Activated CD8-positive, alpha-beta memory T cell treated with anti-CD3 and anti-CD28 coated beads for 24 hours (primary cell): ENCODE data around the gene DMD.

Experiments used
- DNase-seq: peaks from one replicate; pipeline ENCODE4 v3.0.0-alpha.2; 2020

Gene DMD

DNA sequence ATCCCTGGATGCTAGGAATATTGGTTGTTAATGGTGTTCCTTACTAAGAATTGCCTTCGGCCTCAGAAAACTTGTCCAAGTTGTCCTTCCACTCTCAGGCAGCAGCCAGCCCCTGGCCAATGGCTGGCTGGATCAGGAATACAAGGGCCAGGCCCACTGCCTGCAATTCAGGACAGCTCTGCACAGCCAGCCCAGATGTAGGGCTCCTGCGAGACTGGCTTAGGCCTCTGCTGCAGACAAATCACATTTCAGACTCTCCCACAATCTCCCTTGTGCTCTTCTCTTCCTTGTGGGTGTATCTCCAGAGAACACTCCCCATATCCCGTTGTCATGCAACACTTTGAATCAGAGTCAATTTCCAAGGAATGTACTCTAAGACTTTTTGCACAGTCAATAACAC lies 1391.9 kb downstream of the DMD start:
- DNase-seq, result no peak

GRCh38 chrX:31811106-31811505 lies 1400.2 kb downstream of the DMD start:
- no peak for DNase-seq

DNA sequence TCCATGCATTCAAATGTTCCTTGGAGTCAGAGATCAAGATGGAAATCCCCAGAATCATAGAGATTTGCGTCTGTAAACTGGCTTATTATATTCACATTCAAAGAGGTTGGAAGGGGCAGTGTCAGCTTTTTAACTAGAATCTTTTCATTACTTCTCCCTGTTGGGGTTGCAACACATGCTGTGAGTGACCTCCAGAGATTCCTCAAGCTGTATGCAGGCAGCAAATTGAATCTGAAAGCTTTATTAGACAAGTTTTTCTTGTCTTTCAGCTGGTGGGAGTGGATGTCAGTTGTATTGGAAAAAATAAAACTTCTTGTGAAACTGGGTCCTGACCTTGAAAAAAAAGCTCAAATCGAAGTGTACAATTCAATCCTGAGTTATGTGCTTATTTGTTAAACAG lies 1403.0 kb downstream of the DMD start:
- DNase-seq, result no peak

DNA sequence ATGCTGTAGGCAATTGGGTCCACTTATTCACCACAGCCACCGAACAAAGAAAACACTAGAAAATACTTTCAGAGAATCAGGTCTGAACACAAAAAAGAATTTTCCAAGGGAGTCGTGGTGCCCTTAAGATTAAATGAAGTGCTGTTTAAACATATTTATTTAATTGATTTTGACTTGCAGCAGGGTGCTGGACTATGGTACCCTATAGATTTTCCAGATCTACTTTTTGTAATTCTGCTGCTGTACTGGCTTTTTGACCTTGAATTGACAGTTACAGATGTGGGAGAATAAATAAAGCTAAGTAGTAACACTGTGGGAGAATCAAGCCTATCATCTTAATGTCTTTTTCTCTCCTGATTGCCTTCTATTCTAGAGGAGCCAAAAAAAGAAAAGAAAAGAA lies 1404.2 kb downstream of the DMD start:
- DNase-seq, result no peak

DNA sequence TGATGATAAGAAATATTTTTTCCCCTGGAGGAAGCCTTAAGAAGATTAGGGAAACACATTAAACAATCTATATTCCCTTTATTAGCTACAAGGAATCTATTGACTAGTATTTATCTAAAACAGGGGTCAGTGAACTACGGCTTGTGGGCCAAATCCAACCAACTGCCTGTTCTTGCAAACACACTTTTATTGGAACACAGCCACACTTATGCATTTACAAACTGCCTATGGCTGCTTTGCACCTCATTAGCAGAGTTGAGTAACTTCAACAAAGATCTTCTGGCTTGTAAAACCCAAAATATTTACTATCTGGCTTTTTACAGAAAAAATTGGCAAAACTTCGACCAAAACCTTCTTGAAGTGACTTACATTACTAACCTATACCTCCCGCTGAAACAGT lies 1405.6 kb downstream of the DMD start:
- no peak for DNase-seq

DNA sequence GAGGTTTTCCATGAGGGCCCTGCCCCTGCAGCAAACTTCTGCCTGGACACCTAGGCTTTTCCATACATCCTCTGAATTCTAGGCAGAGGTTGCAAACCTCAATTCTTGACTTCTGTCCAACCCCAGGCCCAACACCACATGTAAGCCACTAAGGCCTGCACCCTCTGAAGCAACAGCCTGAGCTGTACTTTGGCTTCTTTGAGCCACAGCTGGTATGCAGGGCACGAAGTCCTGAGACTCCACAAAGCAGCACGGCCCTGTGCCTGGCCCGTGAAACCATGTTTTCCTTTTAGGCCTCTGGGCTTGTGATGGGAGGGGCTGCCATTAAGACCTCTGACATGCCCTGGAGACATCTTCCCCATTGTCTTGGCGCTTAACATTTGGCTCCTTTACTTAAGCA lies 1411.1 kb downstream of the DMD start:
- DNase-seq, result no peak

- DNase-seq, result no peak
These were observed 1414.7 kb downstream of the DMD start for GRCh38 chrX:31796624-31797023.

DNA sequence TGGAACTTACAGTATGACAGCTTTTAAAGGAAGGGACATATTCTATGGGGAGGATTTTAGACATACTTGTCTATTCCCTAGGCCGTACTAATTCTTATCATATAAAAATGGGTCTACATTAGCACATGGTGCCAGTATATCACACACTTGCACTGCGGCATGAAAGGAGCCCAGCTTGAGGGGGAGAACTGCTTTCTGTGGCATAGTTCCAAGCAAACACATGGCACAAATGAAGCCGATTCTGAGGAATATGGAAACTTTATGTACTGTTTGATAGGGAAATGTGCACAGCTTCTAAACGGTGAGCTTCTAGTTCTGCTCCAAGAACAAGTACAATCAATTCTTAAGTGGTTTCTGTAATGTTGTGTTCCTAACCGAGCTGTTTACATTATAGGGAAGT lies 1463.9 kb downstream of the DMD start:
- DNase-seq, result no peak

DNA sequence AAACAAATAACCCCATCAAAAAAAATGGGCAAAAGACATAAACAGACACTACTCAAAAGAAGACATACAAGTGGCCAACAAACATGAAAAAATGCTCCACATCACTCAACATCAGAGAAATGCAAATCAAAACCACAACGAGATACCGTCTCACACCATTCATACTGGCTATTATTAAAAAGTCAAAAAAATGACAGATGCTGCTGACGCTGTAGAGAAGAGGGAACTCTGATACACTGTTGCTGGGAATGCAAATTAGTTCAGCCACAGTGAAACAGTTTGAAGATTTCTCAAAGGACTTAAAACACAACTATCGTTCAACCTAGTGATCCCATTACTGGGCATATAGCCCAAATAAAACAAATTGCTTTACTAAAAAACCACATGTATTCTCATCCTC lies 1468.3 kb downstream of the DMD start:
- DNase-seq, result no peak

DNA sequence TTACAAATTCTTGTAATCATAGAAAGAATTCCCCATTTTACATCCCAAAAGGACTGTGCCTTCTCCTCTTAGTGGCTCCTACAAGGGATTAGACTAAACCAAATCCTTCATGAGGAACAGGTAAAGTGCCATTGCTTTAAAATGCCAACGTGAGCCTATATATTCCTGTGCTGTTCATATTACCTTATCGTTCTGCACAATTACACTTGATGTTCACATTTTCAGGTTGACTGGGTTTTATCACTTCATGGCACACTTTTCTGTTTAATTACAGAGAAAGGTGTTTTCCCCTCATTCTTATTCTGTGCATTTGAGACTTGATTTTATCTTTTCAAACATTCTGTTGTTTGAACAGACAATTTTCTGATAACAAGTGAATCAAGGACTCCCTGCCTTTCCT lies 1493.9 kb downstream of the DMD start:
- DNase-seq, result no peak

DNA sequence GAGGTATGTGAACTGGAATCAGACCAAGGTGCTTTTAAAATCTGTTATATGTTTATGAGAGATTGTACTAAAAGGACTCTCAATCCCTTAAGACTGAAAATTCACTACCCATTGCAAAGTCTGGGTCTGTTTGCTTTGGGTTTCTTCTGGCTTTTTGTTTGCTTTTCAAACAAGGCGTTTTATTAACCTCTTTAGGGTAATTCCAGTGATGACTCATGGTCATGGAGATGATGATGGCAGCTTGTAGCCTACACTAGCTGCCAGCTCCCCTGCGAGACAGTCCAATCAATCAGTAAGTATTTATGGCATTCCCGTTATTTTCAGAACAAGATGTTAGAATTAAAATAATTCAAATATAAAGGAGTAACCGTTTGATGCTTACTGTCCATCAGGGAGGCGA lies 1495.7 kb downstream of the DMD start:
- DNase-seq, result no peak

DNA sequence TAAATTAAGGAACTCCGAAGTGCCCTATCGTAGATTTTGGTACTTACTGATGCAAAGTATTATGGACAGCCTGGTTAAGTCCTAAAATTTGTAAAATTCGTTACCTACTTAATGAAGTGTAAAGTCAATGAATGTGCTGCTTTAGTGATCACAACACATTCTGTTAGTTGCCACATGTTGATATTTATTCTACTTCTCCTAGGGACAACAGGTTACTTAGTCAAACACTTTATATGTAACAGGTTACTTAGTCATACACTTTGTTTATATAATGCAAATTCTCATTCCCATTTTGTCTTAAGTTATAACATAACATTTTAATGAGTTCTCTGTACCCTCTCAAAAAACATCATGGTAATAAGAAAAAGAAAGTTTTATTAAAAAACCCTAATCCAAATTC lies 1496.6 kb downstream of the DMD start:
- DNase-seq, result no peak

- DNase-seq, result no peak
These were observed 1498.2 kb downstream of the DMD start for GRCh38 chrX:31713120-31713519.

GRCh38 chrX:31711166-31711565 lies 1500.2 kb downstream of the DMD start:
- no peak for DNase-seq

- DNase-seq, result no peak
These were observed 1503.2 kb downstream of the DMD start for GRCh38 chrX:31708116-31708515.

DNA sequence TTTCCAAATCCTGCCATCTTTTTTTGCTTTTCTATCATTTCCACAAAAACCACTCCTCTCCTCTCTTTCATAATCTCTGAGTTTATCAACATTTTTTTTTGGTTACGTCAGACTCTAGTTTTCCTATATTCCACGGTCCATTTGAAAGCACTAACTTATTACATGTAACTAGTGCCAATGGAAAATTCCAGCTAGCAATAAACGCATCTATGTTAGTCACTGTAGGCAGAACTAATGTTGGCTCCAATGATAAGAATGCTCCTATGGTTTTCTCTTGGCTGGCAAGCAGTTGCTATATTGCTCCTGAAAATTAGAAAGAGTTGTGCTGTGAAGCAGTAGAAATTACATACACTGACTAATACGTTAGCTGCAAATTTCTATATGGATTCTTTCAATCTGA lies 1504.9 kb downstream of the DMD start:
- DNase-seq, result no peak

DNA sequence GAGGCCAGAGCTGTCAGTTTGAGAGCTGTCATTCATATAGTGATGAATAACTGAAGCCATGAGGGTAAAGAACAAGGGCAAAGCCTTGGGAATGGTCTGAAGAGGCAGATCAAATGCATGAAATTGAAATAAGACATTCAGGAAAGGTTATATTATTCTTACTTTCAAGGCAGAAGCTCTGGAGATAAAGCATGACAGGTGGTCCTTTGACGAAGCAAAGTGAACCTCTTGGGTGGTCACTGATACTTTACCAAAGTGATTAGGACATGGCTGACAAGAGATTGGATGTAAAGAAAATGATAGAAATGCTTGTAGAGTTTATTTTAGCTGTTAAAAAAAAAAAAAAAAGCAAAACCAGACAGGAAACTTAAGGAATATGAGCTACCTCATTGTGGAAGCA lies 1505.5 kb downstream of the DMD start:
- DNase-seq, result no peak

- DNase-seq, result no peak
These were observed 1506.4 kb downstream of the DMD start for GRCh38 chrX:31704938-31705337.

DNA sequence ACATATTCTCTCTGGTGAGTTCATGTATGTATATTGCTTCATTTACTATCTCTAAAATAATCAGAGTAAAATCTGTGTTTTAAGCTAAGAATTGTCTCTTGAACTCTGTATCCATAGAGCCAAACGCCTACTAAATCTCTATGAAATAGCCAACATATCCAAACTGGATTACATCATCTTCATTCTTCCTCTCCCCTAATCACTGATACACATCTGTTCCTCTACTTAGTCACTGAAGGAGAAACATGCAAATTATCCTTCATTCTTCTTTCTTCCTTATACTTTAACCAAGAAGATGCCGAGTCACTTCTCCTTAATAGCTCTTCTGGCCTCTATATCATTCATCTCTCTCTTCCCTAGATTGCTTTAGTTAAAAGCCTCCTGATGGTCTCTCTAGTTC lies 1509.1 kb downstream of the DMD start:
- DNase-seq, result no peak

DNA sequence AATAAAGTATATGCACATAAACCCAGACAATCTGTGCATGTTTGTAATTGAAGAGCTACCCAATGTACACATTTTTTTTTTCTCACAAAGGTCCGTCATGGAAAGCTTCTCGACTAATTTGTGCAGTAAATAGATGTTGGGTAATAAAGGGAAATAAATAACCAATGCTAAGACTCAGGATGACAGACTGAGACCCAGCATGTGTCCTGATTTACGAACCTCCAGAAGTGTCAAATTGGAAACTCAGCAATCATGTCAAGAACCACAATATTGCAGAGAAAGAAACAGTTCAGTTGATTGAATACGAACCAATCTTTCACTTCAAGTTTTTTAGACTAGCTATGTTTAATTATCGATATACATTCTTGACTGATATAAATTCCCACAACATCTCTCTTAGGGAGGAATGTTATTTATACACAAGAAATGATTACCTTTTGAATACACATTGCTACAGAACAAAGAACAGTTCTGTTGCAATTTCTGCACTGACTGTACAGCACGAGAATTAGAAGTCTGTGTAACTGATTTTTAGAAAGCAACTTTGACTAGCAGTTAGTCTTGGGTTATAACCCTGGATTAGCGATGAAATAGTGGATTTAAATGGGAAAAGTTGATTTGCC lies 1513.9 kb downstream of the DMD start:
- DNase-seq, result no peak

GRCh38 chrX:31679861-31680260 lies 1531.5 kb downstream of the DMD start:
- DNase-seq, result no peak

- no peak for DNase-seq
These were observed 1541.1 kb downstream of the DMD start for GRCh38 chrX:31670245-31670644.

DNA sequence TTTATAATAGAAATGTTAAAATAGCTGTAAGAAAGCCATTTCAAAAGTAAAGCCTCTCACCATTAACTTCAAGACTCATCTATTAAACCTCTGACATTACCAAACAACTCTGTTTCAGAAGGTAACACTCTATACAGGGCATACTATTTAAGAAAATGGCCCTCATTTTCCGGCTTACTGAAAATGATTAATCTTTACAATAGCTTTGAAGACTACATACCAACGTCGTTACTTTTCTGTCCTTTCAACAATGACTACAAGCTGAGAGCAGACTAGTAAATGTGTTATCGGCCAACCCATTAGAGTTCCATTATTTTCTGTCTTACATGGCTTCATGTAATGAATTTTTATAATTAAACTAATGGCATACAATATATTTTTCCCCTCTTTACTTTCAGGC lies 1545.9 kb downstream of the DMD start:
- no peak for DNase-seq

- DNase-seq, result no peak
These were observed 1548.2 kb downstream of the DMD start for GRCh38 chrX:31663172-31663571.

DNA sequence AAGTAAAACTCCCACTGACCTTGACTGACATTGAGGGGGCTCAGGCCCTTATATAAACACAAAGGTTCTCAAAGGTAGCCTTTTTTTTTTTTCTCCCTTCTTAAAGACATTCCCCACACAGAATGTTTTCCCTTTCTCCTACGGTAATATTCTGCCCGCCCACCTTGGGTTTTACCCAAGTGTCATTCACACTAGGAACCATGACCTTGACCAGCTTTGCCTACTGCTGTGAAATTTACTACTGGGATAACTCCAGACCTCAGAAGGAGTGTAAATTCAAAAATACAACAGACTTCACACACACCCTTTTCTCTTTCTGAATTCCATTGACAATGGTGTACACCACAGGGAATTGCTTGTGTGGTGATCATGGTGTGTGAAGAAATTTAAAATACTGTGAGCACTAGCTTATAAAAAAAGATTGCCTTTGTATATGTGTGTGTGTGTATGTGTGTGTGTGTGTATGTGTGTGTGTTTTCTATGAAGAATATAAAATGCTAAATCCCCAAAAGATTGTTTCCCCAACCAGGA lies 1550.0 kb downstream of the DMD start:
- no peak for DNase-seq

DNA sequence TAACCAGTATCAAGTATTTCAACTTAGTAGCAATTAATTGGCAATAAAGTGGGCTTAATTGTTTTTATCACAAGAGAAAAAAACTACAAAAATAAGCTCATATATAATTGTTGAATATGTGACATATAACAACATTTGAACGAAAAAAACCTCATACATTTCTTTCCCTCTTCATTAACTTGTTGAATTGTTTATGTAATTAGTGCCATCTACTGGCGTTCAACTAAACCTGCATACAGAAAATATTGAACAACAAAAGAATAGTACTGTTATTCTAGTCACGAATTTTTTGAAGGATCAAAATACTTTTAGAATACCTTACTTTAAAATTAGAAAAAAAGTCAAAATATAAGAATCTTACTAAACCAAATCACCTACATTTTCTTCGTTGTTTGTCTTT lies 1553.0 kb downstream of the DMD start:
- no peak for DNase-seq
